ENCODE results near the gene CACNA1B. TPM values are rescaled to one million over a fixed set of nuclear protein-coding genes. Genes with fewer than 3 reads are reported as not detected.

The CACNA1B gene
- total and polyA plus RNA-seq, 2 of the 4 experiments (the other 2 are of a cell fraction) = 0.02 TPM; not detected in 1

DNA sequence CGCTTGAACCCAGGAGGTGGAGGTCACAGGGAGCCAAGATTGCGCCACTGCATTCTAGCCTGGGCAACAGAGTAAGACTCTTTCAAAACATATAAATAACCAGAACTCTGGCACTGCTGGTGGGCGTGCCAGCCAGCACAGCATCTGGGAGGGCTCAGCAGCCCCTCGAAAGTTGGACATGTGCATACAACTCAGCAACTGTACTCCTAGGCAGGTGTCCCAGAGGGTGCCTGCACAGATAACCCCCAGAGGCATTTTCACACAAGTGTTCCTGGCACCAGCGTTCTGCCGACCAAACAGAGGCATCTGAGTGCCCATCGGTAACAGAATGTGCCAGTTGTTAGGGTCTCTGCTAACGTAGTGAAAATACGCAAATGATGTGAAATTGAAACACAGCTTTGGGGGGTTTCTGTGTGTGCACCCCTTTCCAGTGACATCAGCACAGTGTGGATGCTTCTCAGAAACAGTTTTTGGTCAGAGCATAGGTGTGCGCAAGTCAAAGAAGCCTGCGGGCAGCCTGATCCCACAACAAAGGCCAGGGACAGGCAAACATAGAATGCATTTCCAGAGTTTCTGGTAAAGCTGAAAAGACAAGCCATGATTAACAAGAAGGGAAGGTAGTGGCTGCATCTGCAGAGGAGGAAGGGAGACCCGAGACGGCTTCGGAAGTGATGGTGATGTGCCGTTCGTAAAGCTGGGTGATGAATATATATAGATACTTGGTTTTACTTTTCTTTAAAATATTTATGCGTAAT is 190.2 kb downstream of the CACNA1B start:
- BruUV-seq (replicated peaks) = no TSS peak
- no peak for ATAC-seq (ENCODE audit: low read depth)

More for the DNA sequence above, 190.2 kb downstream of the CACNA1B start:
- Histone ChIP-seq H4K20me1 (ENCODE audit: insufficient read depth, low read length) (no peaks in the 10 kb centered on the region), H2AFZ (replicated peaks; ENCODE audit: low read length, poor library complexity) (no peak overlapping the region), H2BK15ac (ENCODE audit: low read depth, low read length) (no peak overlapping the region), H2BK5ac (ENCODE audit: low read depth, low read length, poor library complexity, severe bottlenecking) (no peak overlapping the region), H4K5ac (ENCODE audit: low read depth, low read length) (no peak overlapping the region), H3K27me3 (ENCODE audit: control insufficient read depth, insufficient read depth, low read length) (no peaks in the 10 kb centered on the region), H3K14ac (replicated peaks; ENCODE audit: low read depth, low read length) (no peak overlapping the region), H3K23ac (ENCODE audit: low read depth, low read length) (no peak overlapping the region), H3K27ac (ENCODE audit: insufficient read depth, low read length) (no peak overlapping the region), H3K56ac (ENCODE audit: extremely low read depth, insufficient read depth, low read length) (no peak overlapping the region), H3K4ac (ENCODE audit: low read depth, low read length) (no peak overlapping the region), H4K8ac (ENCODE audit: low read depth in 2 of 2, low read length in 2 of 2) (no peak overlapping the region), H3K18ac (ENCODE audit: low read depth, low read length) (no peak overlapping the region), H2BK120ac (ENCODE audit: low read depth, low read length) (no peak overlapping the region), H3K4me2 (ENCODE audit: low read depth, low read length) (no peak overlapping the region), H3K79me1 (ENCODE audit: low read depth in 1 of 2, low read length in 2 of 2) (no peaks in the 10 kb centered on the region), H3K9ac (ENCODE audit: low read depth, low read length) (no peak overlapping the region), H3K9me1 (ENCODE audit: insufficient read depth, low read length) (no peaks in the 10 kb centered on the region), H4K91ac (ENCODE audit: insufficient read depth, low read depth, low read length) (no peak overlapping the region), H3K36me3 (ENCODE audit: control insufficient read depth, insufficient read depth, low read length) (no peaks in the 10 kb centered on the region), H3K9me3 (ENCODE audit: control insufficient read depth, insufficient read depth, low read length) (peaks cover 59% of the 10 kb centered on the region), H2AK5ac (ENCODE audit: low read depth, low read length) (no peak overlapping the region), H3K4me1 (ENCODE audit: control insufficient read depth, insufficient read depth, low read length) (no peaks in the 10 kb centered on the region), H2BK20ac (ENCODE audit: low read depth, low read length) (no peak overlapping the region), H2AK9ac (replicated peaks; ENCODE audit: low read depth, low read length, poor library complexity) (no peak overlapping the region), H3K4me3 (ENCODE audit: insufficient read depth, low read depth, low read length) (no peak overlapping the region)
- in situ Hi-C loops (cut with MboI; ENCODE audit: low sequenced_read_pairs) (no loop called here), dilution Hi-C loops (cut with HindIII; ENCODE audit: low sequenced_read_pairs, unreplicated experiment) (no loop called here), intact Hi-C loops (cut with micrococcal nuclease) (no loop called here)
- ChIA-PET CTCF (no interaction called here), POLR2A (ENCODE audit: unreplicated experiment) (no interaction called here)
- no peak for TF ChIP-seq CEBPB (IDR thresholded peaks at IDR 0.05; ENCODE audit: low read depth, low read length)
- TF ChIP-seq, protein P1, sequence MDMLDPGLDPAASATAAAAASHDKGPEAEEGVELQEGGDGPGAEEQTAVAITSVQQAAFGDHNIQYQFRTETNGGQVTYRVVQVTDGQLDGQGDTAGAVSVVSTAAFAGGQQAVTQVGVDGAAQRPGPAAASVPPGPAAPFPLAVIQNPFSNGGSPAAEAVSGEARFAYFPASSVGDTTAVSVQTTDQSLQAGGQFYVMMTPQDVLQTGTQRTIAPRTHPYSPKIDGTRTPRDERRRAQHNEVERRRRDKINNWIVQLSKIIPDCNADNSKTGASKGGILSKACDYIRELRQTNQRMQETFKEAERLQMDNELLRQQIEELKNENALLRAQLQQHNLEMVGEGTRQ (IDR thresholded peaks at IDR 0.05; ENCODE audit: low read depth, low read length) = no peak
- no peak for TF ChIP-seq MAZ (IDR thresholded peaks at IDR 0.05; ENCODE audit: borderline replicate concordance, low read depth, low read length)
- TF ChIP-seq RFX5 (IDR thresholded peaks at IDR 0.05; ENCODE audit: low read depth, low read length) = no peak
- no peak for TF ChIP-seq RCOR1 (IDR thresholded peaks at IDR 0.05; ENCODE audit: insufficient replicate concordance, low read length)
- TF ChIP-seq POLR2A (IDR thresholded peaks at IDR 0.05; ENCODE audit: low read depth, low read length) = no peak
- no peak for TF ChIP-seq FOS (IDR thresholded peaks at IDR 0.05; ENCODE audit: low read depth, low read length)
- TF ChIP-seq, protein P2, sequence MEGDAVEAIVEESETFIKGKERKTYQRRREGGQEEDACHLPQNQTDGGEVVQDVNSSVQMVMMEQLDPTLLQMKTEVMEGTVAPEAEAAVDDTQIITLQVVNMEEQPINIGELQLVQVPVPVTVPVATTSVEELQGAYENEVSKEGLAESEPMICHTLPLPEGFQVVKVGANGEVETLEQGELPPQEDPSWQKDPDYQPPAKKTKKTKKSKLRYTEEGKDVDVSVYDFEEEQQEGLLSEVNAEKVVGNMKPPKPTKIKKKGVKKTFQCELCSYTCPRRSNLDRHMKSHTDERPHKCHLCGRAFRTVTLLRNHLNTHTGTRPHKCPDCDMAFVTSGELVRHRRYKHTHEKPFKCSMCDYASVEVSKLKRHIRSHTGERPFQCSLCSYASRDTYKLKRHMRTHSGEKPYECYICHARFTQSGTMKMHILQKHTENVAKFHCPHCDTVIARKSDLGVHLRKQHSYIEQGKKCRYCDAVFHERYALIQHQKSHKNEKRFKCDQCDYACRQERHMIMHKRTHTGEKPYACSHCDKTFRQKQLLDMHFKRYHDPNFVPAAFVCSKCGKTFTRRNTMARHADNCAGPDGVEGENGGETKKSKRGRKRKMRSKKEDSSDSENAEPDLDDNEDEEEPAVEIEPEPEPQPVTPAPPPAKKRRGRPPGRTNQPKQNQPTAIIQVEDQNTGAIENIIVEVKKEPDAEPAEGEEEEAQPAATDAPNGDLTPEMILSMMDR (conservative IDR thresholded peaks at IDR 0.05; ENCODE audit: low read depth, low read length) = no peak
- TF ChIP-seq SMC3 (IDR thresholded peaks at IDR 0.05; ENCODE audit: low read depth, low read length) = no peak
- no peak for TF ChIP-seq CHD1 (IDR thresholded peaks at IDR 0.05; ENCODE audit: low read depth, low read length)
- no peak for TF ChIP-seq MXI1 (IDR thresholded peaks at IDR 0.05; ENCODE audit: borderline replicate concordance, low read depth, low read length)
- no peak for TF ChIP-seq RAD21 (IDR thresholded peaks at IDR 0.05; ENCODE audit: low read length)
- DNase-seq = no peak
- WGBS, 2 experiments (ENCODE audit: extremely low coverage in 2 of 2, insufficient read length in 1 of 2) = 65% methylated on average over 11 of the region's 17 CpGs; no CpG with 5 or more reads in 1 of the 2 experiments

Measured in IMR-90 (cell line).